Uterus (tissue), 4 donors: Measurements from ENCODE around the gene CELA3A. TPM values are rescaled to one million over a fixed set of nuclear protein-coding genes. Genes with fewer than 3 reads are reported as not detected.
A peak's percentile ranks its signal among the peaks of the same experiment; 100 is the strongest.

Experiments
- DNase-seq, 2 donors: peaks; one replicate each; pipeline ENCODE4 v3.0.0-alpha.2; 2019 to 2020
- H3K27ac ChIP-seq, 2 donors: fragments of 200-600 bp; sonication (generic); 1 replicate in 1 of 2; 2 replicates in 1 of 2; pipeline ENCODE4 v1.5.1; 2016 to 2018
- H3K27me3 ChIP-seq, 2 donors: fragments of 200-600 bp; sonication (generic); one replicate each; pipeline ENCODE4 v1.5.1; 2018 to 2019; ENCODE audit warnings: control low read depth in 1 of 2
- H3K36me3 ChIP-seq, 2 donors: fragments of 200-600 bp; sonication (generic); one replicate each; pipeline ENCODE4 v1.5.1; 2019; ENCODE audit warnings: control low read depth in 1 of 2
- H3K4me1 ChIP-seq, 2 donors: fragments of 200-600 bp; sonication (generic); one replicate each; pipeline ENCODE4 v1.5.1; 2018 to 2019; ENCODE audit warnings: control low read depth in 1 of 2
- H3K4me3 ChIP-seq, 2 donors: fragments of 200-600 bp; sonication (generic); 1 replicate in 1 of 2; 2 replicates in 1 of 2; pipeline ENCODE4 v1.5.1; 2018 to 2019; ENCODE audit warnings: mild to moderate bottlenecking in 1 of 2
- H3K9me3 ChIP-seq, 2 donors: fragments of 200-600 bp; sonication (generic); one replicate each; pipeline ENCODE4 v1.5.1; 2019; ENCODE audit warnings: control low read depth in 1 of 2
- POLR2A ChIP-seq, 2 donors: fragments of 450-650 bp; IDR thresholded peaks; one replicate each; pipeline ENCODE4 v1.6.1; 2016; ENCODE audit warnings: antibody characterized with exemption in 2 of 2, mild to moderate bottlenecking in 1 of 2, moderate library complexity in 1 of 2
- intact Hi-C: fragments of 100-400 bp; cut with DNase I; formaldehyde crosslinking; loops from one replicate; pipeline ENCODE4 v1.15.1; 2023; ENCODE audit warnings: low total_unique reads
- total RNA-seq, 4 donors: library from RNA; depleted of rRNA in 3 of 4; stranded (reverse); fragments of >200 nt in 3 of 4; gene quantifications; one replicate each; pipeline versions ENCODE4 v1.1.0 to v1.2.4, GENCODE V29; 2014 to 2023
- TF ChIP-seq, protein P1 (sequence below), 4 experiments: fragments of 200-600 bp in 2 of 4; fragments of 450-650 bp in 2 of 4; sonication (generic) in 2 of 4; IDR thresholded peaks; one replicate each; pipeline ENCODE4 v1.5.1; 2016 to 2019; ENCODE audit warnings: antibody characterized with exemption in 4 of 4, mild to moderate bottlenecking in 2 of 4, moderate library complexity in 1 of 4
- donor health status: DM: yes; HTN: yes; CAD: no.

Gene CELA3A
- total RNA-seq, 4 donors from 2014 or later = not detected

DNA sequence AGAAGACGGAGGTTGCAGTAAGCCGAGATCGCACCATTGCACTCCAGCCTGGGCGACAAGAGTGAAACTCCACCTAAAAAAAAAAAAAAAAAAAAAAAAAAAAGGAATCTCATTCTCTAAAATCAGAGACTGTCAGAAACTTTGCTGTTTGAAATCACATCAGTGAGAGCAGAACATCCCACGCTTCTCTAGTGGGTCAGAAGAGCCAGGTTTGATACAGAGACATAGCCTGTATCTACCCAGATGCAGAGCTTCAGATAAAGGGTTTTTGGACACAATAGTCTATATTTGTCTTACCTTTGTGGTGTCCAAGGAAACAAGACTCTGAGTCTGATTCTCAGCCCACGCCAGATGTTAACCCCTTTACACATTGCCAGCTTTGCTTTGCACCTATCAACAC, 19.6 kb downstream of the CELA3A start:
- no peaks in the 10 kb centered on the region for H3K27me3 ChIP-seq
- no peaks in the 10 kb centered on the region for H3K4me1 ChIP-seq
- H3K4me3 ChIP-seq = no peak overlapping the region
- H3K9me3 ChIP-seq = no peaks in the 10 kb centered on the region
- DNase-seq = no peak
- H3K36me3 ChIP-seq = no peaks in the 10 kb centered on the region
- intact Hi-C loops = no loop called here
- no peak for TF ChIP-seq POLR2A (IDR thresholded peaks at IDR 0.05)
- TF ChIP-seq, protein P1, sequence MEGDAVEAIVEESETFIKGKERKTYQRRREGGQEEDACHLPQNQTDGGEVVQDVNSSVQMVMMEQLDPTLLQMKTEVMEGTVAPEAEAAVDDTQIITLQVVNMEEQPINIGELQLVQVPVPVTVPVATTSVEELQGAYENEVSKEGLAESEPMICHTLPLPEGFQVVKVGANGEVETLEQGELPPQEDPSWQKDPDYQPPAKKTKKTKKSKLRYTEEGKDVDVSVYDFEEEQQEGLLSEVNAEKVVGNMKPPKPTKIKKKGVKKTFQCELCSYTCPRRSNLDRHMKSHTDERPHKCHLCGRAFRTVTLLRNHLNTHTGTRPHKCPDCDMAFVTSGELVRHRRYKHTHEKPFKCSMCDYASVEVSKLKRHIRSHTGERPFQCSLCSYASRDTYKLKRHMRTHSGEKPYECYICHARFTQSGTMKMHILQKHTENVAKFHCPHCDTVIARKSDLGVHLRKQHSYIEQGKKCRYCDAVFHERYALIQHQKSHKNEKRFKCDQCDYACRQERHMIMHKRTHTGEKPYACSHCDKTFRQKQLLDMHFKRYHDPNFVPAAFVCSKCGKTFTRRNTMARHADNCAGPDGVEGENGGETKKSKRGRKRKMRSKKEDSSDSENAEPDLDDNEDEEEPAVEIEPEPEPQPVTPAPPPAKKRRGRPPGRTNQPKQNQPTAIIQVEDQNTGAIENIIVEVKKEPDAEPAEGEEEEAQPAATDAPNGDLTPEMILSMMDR (IDR thresholded peaks at IDR 0.05) = no peak
- H3K27ac ChIP-seq = no peak overlapping the region

- intact Hi-C loops = no loop called here
Observed at GRCh38 chr1:22024485-22025367, 23.3 kb downstream of the CELA3A start.

DNA sequence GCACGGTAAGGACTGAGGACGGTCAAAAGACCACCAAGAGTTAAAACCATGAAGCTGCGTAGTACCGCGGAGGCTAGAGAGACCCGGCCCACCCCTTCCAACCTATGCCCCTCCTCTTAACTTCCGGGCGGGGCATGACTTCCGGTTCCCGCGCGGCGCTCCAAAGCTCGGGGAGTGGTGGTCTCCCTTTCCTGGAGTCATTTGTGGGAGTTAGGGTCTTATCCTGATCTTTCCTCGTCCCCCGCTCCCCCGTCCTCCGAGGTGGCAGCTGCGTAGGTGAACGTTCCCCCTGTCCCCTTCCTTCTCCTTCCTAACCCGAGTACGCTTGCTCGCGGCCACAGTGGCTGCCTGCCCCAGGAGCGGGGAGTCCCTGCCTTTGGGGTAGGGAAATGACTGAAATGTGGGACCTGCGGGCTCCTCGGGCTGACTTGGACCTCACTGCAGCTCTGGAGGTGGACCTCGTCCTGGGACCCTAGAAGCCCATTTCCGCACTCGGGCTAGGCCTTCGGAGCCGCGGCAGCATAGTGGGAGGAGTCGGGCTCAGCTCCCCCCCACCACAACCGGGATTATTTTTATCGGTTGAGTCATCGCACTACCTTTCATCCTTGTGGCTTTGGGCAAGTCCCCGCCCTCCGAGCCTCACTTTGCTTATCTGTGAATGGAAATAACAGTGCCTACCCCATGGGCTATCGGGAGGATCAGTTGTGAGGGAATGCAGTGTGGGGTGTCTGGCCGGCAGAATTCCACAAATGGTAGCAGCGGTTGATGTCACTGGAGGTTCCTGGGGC, 24.1 kb downstream of the CELA3A start:
- no peaks in the 10 kb centered on the region for H3K27me3 ChIP-seq
- peak overlapping the region; percentile 99 to 100 for H3K27ac ChIP-seq
- peak; percentile 85 to 87 for DNase-seq
- peak overlapping the region; percentile 97 to 98 for H3K4me3 ChIP-seq
- TF ChIP-seq, protein P1 (IDR thresholded peaks at IDR 0.05) = peak in 2 of 4 experiments; percentile 13 to 27
- peak; percentile 39 to 88 for TF ChIP-seq POLR2A (IDR thresholded peaks at IDR 0.05)
- intact Hi-C loops = no loop called here
- H3K4me1 ChIP-seq = no peaks in the 10 kb centered on the region
- no peaks in the 10 kb centered on the region for H3K36me3 ChIP-seq
- H3K9me3 ChIP-seq = no peaks in the 10 kb centered on the region

More at GRCh38 chr1:22024485-22025367, 23.3 kb downstream of the CELA3A start:
- no peak for TF ChIP-seq POLR2A (IDR thresholded peaks at IDR 0.05)
- TF ChIP-seq, protein P1 (IDR thresholded peaks at IDR 0.05) = no peak
- no peaks in the 10 kb centered on the region for H3K27me3 ChIP-seq
- H3K4me1 ChIP-seq = no peaks in the 10 kb centered on the region
- peak; percentile 40 to 65 for DNase-seq
- peak overlapping the region; percentile 97 to 98 for H3K4me3 ChIP-seq
- H3K27ac ChIP-seq = peak overlapping the region; percentile 99 to 100
- H3K9me3 ChIP-seq = no peaks in the 10 kb centered on the region
- no peaks in the 10 kb centered on the region for H3K36me3 ChIP-seq

- Histone ChIP-seq H3K27ac (no peak overlapping the region), H3K4me1 (no peaks in the 10 kb centered on the region), H3K9me3 (no peaks in the 10 kb centered on the region), H3K4me3 (no peak overlapping the region), H3K27me3 (no peaks in the 10 kb centered on the region), H3K36me3 (no peaks in the 10 kb centered on the region)
- DNase-seq = no peak
- no peak for TF ChIP-seq POLR2A (IDR thresholded peaks at IDR 0.05)
- TF ChIP-seq, protein P1 (IDR thresholded peaks at IDR 0.05) = no peak
- intact Hi-C loops = no loop called here
Observed at GRCh38 chr1:22026924-22027289, 25.4 kb downstream of the CELA3A start.

DNA sequence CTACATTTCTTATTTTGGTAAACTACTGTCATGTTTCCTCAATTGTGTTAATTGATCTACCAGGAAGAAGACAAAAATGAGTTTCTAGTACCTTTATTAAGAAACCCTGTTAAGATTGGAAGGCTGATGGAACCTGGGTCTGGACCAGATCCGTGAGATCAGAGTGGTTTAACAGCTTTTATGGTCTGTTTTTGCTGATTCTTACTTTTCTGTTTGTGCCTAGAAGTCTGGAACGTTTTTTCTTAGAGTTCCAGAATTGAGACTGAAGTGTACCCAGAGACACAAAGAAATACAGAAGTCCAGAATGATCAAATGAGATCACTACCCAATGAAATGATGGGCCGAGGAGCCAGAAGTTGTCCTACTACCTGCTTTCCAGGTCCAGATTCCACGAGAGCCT, 28.6 kb downstream of the CELA3A start:
- Histone ChIP-seq H3K27ac (no peak overlapping the region), H3K27me3 (no peaks in the 10 kb centered on the region), H3K36me3 (no peaks in the 10 kb centered on the region), H3K9me3 (no peaks in the 10 kb centered on the region), H3K4me3 (no peak overlapping the region), H3K4me1 (no peaks in the 10 kb centered on the region)
- no peak for TF ChIP-seq POLR2A (IDR thresholded peaks at IDR 0.05)
- TF ChIP-seq, protein P1 (IDR thresholded peaks at IDR 0.05) = no peak
- no peak for DNase-seq
- intact Hi-C loops = no loop called here
